ENCODE data around the gene MTNR1A.

GRCh38 chr4:186534056-186534455 is 21.3 kb downstream of the MTNR1A start:
- TF ChIP-seq ETS1 (IDR thresholded peaks at IDR 0.05) (no peak), EZH2phosphoT487 (IDR thresholded peaks at IDR 0.05; ENCODE audit: unreplicated experiment) (no peak), CTCF (conservative IDR thresholded peaks at IDR 0.05; ENCODE audit: low read depth in 2 of 2) (no peak), POLR2AphosphoS5 (IDR thresholded peaks at IDR 0.05; ENCODE audit: low read depth) (no peak), EZH2 (IDR thresholded peaks at IDR 0.05; ENCODE audit: low read depth, unreplicated experiment) (no peak), REST (IDR thresholded peaks at IDR 0.05; ENCODE audit: unreplicated experiment) (no peak), JUNB (IDR thresholded peaks at IDR 0.05; ENCODE audit: unreplicated experiment) (no peak), CREB1 (CRISPR knock-in tag; IDR thresholded peaks at IDR 0.05; ENCODE audit: low read depth) (no peak), ZNF331 (CRISPR knock-in tag; IDR thresholded peaks at IDR 0.05; ENCODE audit: low read depth) (no peak), NANOG (IDR thresholded peaks at IDR 0.05; ENCODE audit: borderline replicate concordance) (no peak), ZNF114 (CRISPR knock-in tag; IDR thresholded peaks at IDR 0.05) (no peak)
